ENCODE results near the gene GDF15.
A peak's percentile ranks its signal among the peaks of the same experiment; 100 is the strongest.

Gene GDF15

DNA sequence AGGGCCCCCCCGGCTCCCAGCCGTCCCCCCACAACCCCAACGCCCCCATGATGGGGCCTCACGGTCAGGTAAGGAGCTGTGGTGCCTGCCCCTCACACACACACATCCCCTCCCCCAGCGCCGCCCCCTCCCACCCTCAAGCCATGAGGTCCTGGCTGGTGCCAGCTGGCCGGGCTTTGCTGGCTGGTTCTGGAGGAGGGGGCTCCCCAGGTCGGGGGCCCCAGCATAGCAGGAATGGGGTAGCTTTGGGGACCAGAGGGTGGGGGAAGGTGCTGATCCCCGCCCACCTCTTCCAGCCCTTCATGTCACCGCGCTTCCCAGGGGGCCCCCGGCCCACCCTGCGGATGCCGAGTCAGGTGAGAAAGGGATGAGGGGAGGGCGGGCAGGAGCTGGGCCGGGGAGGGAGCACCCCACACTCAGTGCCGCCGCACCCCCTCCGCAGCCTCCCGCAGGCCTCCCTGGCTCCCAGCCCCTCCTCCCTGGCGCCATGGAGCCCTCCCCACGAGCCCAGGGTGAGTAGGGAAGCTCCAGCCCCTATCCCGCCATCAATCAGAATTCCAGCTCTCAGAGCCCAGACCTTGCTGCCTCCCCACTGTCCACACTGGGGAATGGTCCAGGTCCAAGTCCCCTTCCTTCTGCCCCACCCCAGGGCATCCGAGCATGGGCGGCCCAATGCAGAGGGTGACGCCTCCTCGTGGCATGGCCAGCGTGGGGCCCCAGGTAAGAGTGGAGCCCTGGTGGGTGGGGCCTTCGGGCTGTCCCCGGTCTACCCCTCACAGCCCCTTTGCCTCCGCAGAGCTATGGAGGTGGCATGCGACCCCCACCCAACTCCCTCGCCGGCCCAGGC, 45.6 kb downstream of the GDF15 start:
- DNase-seq (ENCODE audit: low spot score) = no peak

DNA sequence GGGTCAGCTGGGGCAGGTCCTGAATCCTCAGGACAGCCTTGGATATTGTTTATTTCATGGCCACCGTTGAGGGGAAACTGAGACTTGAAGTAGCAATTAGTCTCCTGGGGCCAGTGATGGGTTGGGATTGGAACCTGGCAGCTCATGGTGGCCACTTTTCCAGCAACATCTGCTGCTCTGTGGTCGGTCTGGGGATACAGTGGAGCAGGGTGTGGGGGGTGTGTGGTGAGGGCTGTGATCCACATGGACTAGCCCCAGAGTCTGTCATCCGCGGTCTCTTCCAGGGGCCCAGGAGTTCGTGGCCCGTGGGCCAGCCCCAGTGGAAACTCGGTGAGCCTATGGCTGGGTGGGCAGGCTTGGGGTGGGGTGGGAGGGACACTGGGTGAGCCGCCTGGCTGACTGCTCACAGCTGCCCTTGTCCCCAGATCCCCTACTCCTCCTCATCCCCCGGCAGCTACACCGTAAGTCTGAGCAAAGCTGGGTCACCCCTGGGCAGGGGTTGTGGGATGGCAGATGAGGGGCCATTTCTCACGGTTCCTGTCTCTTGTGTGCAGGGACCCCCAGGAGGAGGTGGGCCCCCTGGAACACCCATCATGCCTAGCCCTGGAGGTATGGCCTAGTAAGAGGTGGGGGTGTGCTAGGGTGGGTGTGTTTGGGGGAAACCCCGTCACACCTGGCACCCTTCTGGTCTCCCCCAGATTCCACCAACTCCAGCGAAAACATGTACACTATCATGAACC, 46.5 kb downstream of the GDF15 start:
- no peak for DNase-seq (ENCODE audit: low spot score)

DNA sequence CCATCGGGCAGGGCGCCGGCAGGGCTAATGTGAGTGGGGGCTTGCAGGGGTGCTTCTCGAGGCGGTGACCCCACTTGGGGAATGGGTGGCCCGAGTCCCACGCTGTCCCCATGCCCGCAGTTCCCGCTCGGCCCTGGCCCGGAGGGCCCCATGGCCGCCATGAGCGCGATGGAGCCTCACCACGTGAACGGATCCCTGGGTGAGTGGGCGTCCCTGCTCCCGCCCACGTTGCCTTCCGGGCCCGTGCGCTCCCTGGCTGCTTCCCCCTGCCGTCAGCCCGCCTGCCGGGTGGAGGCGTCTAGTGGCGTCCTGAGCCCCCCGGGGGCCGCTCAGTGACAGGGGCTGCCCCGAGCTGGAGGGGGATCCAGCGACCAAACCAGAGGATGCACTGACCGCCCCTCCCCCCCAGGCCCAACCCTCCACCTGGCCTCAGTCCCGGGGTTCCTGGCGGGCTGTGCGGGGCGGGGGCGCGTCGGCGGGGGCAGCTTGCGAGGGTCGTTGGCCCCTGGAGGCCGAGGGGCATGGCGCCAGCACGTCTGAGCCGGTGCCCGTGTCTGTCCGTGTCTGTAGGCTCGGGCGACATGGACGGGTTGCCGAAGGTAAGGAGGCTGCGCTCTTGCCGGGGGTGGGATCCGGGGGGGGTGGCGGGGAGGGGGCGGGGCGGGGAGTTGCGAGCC, 47.2 kb downstream of the GDF15 start:
- peak; percentile 73 for DNase-seq (ENCODE audit: low spot score)

DNA sequence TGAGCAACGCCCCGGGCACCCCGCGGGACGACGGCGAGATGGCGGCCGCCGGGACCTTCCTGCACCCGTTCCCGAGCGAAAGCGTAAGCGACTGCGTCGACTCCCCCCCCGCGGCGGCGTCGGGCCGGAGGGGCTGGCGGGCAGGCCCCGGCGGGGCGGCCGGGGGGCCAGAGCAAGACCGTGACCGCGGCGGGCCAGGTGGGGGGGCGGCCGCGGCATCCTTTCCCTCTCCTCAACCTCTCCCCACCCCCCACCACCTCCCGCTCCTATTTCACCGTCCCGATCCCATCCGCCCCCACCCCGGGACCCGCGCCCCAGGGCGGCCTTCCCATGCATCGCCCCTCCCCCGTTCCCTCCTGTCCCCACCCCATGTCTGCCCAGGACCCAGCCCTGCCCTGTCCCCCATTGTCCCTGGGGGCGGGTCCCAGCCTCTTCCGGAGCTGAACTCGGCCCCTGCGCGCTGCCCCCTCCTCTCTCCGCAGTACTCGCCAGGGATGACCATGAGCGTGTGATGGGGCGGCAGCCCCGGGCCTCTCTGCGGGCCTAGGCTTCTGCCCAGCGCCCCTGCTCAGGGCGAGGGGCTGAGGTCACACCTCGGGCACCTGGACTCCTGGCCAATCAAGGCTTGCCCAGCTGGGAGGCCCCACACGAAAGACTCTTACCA, 47.9 kb downstream of the GDF15 start:
- DNase-seq (ENCODE audit: low spot score) = no peak

DNA sequence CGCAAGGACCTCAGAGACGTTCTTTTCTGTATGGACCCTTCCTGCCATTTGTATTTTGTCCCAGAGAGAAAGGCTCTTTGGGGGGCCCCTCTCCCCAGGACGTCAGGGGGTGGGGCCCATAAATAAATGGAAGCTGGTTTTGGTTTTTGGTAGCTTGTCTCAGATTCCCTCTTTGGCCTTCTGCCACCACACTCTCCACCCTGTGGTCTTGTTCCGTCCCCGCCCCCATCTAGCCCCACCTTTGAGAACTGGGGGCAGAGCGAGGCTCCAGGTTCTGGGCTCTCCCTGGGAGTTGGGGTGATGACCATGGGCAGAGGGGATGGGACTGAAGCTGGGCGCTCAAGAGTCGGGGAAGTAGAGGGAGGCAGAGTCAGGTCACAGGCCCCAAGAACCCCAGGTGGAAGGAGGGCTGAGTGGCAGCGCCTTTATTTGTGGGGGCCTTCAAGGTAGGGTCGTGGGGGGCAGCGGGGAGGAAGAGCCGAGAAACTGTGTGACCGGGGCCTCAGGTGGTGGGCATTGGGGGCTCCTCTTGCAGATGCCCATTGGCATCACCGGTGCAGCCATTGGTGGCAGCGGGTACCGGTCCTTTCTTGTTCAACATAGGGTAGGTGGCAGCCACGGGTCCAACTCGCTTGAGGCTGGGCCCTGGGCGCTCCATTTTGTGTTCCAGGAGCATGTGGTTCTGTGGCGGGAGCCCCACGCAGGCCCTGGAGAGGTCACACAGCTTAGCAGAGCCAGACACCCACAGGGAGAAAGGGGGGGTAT, 48.6 kb downstream of the GDF15 start:
- DNase-seq (ENCODE audit: low spot score) = no peak

DNA sequence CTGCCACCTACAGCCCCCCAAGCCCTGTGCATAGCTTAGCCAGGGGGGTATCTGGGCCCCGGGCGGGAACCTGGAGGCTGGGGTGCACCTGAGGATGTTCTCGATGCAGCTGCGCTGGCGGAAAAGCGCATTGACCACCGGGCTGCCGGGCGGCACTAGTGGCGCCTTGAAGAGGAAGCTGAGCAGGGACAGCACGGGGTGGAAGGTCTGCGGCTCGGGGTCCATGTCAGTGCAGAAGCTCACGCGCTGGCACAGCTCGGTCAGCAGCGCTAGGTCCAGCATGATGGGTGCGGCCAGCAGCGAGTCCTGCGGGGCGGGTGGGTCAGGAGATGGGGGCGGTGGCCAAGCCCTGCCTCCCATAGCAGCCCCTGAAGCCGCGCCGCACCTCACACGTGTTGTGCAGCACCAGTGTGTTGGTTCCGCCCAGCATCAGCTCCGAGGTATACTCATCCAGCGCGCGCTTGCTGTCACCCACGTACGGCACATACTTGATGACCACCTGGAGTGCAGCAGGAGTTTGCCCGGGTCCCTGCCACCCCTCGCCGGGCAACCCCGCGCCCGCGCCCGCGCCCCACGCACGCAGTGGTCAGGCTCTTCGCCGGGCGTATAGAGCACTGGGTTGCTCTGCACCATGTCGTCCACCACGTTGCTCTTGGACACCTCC, 49.4 kb downstream of the GDF15 start:
- DNase-seq (ENCODE audit: low spot score) = no peak

DNA sequence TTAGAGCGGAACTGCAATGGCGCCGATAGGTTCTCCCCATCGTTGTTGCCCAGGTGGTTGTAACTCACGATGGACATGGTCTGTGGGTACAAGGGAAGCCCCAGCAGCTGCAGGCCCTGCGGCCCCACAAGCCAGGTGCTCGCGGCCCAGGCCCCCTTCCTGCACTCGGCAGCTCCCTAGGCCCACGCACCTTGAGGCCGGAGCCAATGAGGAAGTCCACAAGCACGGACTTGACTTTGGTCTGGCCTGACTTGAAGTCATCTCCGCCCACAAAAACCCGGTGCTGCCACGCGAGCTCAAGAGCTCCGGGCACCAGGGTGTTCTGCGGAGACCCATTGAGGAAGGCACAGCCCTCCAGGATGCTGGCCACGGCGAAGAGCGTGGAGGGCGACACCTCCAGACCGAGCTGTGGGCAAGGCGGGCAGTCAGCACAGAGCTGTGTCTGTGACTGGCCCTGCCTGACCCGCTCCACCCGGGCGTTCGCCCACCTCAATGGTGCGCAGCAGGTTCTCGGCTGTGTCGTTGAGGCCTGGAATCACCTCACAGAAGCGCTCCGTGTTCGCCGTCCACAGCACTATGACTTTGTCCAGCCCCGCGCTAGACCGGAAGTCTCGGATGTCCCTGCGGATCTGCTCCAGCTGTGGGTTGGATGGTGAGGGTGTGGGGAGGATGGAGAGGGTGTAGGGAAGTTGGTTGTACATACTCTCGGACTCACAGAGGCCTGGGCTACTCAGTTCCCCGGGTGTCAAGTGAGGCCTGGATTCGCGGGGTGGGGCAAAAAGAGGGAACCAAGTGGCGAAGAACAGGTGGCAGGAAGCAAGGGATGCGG, 50.1 kb downstream of the GDF15 start:
- DNase-seq (ENCODE audit: low spot score) = no peak

DNA sequence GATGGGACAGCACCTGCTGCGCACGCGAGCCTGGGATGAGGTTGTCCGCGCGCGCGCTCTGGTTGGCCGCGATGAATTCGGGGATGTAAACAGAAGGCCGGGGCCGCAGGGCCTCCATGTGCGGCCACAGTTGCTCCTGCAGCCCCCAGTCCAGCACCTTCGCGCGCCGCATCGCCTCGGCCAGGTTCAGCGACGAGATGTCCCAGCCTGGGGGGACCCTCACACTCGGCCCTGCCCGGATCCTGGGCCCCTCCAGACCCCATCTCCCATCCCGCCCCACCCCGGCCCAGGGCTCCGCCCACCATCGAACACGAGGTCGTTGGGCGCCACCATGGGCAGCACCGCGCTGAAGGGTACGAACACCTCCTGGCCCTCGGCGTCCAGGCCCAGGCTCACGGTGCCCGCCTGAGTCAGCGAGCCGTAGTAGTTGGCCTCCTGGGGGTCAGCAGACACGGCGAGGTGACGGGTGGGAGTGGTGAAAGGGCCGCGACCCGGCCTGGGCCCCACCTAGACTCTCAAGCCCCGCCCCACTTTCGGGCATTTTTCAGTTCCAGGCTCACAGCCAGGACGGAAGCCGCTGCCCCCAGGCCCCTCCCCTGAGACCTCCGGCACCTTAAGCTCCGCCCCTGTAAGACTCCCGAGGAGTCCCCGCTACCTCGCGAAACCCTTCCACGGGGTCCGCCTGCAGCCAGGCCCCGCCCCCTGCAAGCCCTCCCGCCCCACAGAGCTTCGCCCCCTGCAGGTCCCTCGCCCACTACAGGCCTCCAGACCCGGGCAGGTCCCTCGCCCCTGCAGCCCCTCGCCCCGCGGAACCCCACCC, 50.9 kb downstream of the GDF15 start:
- DNase-seq (ENCODE audit: low spot score) = peak; percentile 90

DNA sequence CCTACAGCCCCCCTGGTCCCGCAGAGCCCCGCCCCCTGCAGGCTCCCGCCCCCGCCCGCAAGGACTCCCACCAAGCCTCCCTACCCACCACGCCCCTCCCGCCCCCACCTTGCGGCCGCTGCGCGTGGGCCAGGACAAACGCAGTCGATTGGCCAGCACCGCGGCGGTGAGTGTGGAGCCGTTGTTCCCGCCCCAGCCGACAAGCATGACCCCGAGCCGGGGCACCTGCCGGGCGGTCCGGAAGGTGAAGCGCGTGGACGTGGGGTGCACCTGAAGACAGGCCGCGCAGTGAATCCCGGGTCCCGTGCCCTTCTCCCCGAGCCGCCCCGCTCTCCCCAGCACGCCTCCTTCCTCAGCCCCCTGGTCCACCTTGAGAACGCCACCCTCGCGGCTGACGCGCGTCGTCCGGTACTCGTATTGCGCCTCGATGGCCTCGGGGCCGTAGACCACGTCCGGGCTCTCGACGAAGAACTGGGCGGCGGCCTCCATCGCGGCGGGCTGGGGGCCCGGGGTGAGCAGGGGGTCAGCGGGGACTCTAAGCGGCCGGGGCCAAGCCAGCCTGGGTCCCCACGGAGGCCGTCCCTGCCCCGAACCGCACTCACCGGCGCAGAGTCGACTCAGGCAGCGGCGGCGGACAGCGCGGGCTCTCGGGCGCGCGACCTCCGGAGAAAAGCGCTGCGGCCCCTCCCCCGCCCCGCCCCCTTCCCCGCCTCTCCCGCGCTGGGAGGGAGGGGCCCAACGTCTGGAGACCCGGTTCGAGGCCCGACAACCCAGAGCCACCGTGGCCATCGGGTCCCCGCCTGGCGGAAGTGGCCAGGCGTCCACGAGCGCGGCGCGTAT, 51.8 kb downstream of the GDF15 start, which contains the start of gene ISYNA1:
Gene ISYNA1 (minus strand): TSS at position 643 of the 840 bp plus-strand sequence. CDS start 154 bp downstream, at position 489.
- DNase-seq (ENCODE audit: low spot score) = peak; percentile 62

DNA sequence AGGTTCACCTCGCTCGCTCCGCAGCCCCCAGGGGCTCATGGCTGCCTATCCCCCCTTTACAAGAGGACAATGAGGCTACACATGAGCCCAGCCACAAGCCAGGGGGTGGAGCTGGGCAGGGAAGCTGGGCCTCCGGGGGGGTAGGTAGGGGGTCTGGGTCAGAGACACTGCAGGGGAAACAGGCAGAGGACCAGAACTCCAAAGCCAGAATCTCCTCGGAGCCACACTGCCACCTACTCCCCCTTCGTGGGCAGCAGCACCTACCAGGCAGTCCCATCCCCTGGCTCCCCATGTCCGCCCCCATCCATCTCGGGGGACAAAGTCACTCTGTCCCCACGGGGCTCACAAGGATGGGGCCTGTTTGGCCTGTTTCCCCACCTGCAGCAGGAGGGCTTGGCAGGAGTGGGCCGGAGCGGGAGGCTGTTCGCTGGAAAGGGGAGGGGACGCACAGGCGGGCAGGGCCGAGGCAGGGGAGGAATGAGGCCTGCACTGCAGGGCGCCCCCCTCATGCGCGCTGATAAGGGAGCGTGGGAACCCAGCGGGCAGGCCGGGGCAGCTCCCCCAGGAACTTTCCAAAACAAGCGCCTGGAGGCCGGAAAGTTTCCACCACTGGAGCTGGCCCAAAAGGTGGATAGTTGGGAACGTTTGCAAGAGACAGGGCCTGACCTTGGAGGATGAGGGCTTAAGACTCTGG, 52.5 kb downstream of the GDF15 start:
- no peak for DNase-seq (ENCODE audit: low spot score)

All from germinal center (tissue), 1 donor.